ENCODE measurements around the gene IL17RD.

The IL17RD gene

GRCh38 chr3:57164657-57165573, at the start of gene IL17RD:
TSS of gene IL17RD (minus strand) at chr3:57165353. CDS start at chr3:57165286, 67 bp downstream.
- peak; percentile 82 for DNase-seq (ENCODE audit: low read depth, low spot score)

DNA sequence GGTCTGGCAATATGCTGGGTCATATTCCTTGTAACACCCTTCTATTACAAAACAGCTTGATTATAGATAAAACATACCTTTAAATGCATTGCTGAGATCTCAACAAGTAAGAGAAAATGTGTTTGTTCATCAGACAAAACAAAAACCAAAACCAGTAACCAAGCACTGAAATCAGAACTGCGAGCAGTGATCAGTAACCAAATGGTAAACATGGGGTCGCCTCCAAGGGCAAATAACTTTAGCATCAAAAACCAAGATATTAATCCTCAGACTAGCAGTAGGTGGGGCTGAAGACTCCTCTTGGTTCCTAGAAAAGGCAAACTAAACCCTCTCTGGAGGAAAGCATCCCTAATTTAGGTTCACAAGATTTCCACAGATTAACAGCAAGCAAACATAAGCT, 41.3 kb upstream of the IL17RD start:
- no peak for DNase-seq (ENCODE audit: low read depth, low spot score)

DNA sequence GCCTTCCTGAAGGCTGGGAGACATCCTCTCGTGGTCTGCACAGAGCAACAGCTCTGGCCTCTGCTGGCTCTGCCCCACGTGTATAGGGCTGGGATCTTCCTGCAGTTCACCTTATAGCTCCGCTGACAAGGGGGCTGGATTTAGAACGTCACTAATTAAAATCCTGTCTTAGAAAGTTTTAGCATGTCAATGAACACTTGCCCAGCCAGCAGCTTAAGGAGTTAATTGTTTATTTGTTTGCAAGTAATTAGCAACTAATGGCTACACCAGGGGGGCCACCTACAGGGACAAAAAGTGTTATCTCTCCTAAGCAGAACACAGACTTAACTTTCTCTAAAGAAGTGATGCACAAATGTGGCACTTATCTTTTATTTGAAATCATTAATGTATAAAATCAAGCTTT, 34.7 kb upstream of the IL17RD start, which contains the start of gene HESX1:
Gene HESX1 (minus strand): TSS at position 84 of the 403 bp plus-strand sequence. CDS start 60 bp downstream, at position 24.
- DNase-seq (ENCODE audit: low read depth, low spot score), result peak; percentile 84

- no peak for DNase-seq (ENCODE audit: low read depth, low spot score)
Observed at GRCh38 chr3:57194641-57195040, 29.5 kb upstream of the IL17RD start.

DNA sequence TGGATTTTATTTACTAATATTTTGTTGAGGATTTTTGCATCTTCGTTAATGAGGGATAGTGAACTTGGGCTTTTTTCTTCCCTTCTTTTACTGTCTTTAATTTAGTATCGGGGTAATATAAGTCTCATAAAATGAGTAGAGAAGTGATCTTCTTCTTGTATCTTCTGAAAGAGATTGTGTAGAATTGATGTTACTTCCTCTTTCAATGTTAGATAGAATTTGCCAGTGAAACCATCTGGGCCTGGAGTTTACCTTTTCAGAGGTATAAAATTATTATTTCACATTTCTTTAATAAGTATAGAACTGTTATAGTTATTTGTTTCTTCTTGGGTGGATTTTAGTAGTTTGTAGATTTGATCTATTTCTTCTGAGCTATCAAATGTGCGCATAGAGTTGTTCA, 26.9 kb upstream of the IL17RD start:
- no peak for DNase-seq (ENCODE audit: low read depth, low spot score)

DNA sequence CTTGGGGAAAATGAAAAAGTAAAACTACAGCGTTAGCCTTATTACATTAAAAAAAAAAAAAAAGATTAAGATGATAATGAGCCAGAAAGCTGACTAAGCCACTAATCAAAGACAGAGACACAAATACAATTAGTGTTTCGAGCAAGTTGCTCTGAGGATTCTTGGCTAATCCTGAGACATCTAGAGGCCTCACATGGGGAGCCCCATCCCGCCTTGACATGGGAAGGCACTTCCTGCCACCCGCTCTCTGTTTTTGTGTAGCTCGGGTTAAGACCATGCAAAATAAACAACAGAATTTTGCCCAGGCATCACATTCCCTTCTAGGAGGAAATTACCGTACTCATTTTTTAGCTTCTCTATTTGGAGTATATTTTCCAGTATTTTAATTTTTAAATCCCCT, 19.4 kb upstream of the IL17RD start:
- DNase-seq (ENCODE audit: low read depth, low spot score), result no peak

DNA sequence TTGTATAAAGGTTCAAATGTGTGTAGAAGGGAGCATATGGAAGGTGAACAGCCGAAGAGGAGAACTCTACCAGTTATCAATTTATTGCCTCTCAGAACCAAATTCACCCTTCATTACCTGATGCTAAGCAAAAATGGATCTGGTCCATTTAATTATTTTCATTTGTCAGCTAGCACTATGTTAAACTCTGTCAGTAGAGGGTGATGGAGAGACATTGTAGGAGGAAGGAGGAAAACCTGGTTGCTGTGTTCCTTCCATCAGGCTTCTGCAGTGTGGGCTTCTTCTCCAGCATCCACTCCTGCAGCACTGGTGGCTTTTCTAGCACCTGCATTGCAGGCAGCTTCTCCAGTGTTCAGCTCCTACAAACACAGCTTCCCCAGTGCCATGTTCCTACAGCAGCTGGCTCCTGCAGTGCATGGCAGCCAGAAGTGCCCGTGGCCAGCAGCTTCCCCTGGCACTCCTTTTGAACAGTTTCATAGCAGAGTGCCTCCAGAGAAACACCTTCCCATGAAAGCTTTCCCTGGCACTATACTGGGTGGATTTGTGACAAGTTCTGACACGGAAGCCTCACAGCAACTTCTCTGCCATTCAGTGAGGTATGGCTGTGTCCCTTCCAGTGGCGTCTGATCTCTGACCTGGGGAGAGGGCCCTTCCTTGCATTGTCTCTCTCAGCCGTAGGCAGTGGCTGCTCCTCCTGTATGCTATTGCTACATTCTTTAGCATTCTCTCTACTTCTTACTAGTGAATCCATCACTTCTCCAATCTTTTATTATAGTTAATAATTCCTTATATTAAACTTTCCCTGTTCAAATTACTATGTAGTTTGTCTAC, 14.6 kb upstream of the IL17RD start:
- DNase-seq (ENCODE audit: low read depth, low spot score), result no peak

DNA sequence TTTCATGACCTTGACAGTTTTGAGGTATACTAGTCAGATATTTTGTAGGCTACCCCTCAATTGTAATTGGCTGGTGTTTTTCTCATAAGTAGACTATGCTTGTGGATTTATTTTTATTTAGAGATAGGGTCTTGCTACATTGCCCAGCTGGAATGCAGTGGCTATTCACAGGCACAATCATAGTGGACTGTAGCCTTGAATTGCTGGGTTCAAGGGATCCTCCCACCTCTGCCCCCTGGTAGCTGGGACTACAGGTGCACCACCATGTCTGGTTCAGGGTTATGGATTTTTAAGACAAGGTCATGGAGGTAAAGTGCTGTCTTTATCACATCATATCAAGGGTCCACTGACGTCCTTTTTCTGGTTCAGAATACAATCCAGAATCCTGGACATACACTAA, 10.9 kb upstream of the IL17RD start:
- DNase-seq (ENCODE audit: low read depth, low spot score), result no peak

DNA sequence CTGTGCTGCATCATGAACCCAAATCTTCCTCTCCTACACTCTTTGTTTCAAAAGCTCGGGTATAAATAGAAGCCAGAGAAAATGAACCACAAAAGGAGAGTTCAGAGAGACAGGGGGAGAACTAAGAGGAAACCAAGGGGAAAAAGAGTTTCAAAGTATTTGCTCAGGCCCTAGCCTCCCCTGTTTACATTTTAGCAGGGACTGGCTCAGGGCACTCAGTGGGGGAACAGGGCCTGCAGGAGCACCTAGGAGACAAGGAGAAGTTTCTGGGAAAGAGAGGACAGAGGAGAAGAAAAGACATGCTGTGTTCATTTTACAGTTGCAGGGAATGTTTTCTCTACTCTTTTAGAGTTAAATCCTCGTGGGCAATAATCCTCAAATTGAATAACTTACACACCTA, 8.5 kb upstream of the IL17RD start:
- DNase-seq (ENCODE audit: low read depth, low spot score), result no peak

- DNase-seq (ENCODE audit: low read depth, low spot score), result no peak
Observed at GRCh38 chr3:57170946-57171345, 5.8 kb upstream of the IL17RD start.

DNA sequence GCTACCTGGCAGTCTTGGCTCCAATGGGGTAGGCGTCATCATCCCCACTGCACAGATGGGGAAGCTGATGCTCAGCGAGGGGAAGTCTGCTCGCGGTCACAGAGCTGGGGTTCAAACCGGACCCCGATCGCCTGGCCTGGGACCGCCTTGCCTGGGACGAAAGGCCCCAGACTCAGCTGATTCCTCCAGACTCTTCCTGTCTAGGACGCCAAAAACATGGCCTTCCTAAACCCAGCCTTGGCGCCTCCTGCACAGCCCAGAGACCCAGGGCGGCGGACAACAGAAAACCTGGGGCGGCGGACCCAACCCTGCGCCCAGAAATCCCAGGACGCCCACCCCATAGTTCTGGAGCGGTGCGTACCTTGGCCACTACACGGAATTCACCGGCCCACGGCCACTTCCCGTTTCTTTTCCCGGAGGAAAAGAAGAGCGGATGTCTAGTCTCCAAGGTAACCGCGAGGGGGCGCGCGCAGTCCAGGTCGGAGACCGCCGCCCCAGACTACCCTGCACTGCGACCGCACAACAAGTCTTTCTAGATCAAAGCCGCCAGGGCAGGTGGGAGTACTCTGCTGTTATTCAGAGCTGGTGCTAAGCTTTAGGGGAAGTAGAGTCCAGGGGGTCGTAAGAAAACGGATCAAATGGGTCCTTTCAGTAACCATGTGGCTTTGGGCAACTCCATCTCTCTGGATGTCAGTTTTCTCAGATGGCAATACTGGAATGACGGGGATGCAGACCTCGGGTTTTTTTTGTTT, 4.9 kb upstream of the IL17RD start:
- peak; percentile 80 for DNase-seq (ENCODE audit: low read depth, low spot score)

- no peak for DNase-seq (ENCODE audit: low read depth, low spot score)
Observed at GRCh38 chr3:57169108-57169507, 4.0 kb upstream of the IL17RD start.

- no peak for DNase-seq (ENCODE audit: low read depth, low spot score)
Observed at GRCh38 chr3:57168151-57168550, 3.0 kb upstream of the IL17RD start.

DNA sequence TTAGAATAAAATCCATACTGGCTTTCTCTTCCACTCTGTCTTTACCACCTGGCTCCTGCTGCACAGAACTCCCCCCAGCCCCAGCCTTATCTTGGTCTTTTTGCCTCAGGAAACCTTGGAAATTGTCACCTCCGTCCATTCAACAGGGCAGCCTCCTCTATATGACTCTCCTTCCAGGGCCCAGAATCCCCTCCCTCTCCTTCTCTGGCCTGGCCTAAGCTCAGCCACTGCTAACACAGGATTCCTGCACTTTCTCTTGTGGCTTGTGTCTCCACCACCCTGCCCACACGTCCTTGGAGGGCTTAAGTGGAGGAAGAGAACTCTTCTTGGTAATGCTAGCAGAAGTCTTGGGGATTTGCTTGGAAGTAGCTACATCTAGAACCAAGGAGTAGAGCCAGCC, 1.5 kb upstream of the IL17RD start:
- DNase-seq (ENCODE audit: low read depth, low spot score), result no peak

GRCh38 chr3:57165641-57166040, 488 bp upstream of the IL17RD start:
- DNase-seq (ENCODE audit: low read depth, low spot score), result no peak

- no peak for DNase-seq (ENCODE audit: low read depth, low spot score)
Observed at GRCh38 chr3:57164217-57164656, 916 bp downstream of the IL17RD start.

DNA sequence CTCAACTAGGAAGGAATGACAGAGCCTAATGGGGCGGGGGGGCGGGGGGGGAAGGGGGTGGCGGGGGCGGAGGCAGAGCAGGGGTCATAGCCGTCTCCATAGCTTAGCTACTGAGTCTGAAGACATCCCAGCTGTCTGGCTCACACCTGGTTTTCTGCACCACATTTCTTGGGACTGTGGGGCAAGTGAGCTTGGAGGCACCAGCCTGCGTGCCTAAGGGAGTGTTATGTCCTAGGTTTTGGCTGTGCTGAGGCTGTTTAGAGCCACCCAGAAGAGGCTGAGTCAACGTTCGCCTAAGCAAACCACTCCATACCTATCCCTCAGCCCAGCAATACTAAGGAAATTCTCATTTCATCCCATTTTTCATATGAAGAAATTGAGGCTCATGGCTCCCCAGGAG, 1.4 kb downstream of the IL17RD start:
- no peak for DNase-seq (ENCODE audit: low read depth, low spot score)

GRCh38 chr3:57161915-57162314, 3.2 kb downstream of the IL17RD start:
- DNase-seq (ENCODE audit: low read depth, low spot score), result peak; percentile 71

DNA sequence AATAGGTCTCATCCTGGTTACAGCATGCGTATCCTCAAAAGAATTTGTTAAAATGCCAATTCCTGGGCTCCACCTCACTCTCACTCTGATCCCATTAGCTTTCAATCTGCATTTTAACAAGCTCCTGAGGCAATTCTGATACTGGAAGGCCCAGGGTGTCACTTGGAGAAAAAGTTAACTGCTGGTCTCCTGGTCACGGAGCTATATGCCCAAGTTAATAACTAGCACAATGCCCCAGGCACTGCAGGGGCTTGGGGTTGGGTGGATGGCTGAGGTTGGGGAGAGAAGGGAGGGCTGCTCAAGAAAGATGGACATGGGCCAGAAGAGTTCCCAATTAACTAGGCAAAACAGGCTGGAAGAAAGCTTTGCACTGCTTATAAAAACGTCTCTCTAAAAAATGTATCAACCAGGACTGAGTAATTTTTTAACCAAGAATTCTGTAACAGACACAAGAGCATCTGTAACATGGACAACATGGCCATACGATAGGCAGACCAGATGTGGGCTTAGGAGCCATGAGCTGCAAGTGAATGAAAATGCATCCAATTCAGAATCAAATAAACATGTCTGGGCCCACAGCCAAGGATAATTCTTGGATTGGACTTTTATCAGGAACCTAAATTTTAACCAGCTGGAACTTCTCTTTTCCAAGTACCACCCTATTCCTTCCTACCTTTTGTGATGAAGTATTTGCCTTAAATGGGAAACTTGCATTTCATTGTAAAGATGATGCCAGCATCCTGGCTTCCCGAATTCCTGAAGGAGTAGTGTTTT, 4.2 kb downstream of the IL17RD start:
- DNase-seq (ENCODE audit: low read depth, low spot score), result peak; percentile 61

DNA sequence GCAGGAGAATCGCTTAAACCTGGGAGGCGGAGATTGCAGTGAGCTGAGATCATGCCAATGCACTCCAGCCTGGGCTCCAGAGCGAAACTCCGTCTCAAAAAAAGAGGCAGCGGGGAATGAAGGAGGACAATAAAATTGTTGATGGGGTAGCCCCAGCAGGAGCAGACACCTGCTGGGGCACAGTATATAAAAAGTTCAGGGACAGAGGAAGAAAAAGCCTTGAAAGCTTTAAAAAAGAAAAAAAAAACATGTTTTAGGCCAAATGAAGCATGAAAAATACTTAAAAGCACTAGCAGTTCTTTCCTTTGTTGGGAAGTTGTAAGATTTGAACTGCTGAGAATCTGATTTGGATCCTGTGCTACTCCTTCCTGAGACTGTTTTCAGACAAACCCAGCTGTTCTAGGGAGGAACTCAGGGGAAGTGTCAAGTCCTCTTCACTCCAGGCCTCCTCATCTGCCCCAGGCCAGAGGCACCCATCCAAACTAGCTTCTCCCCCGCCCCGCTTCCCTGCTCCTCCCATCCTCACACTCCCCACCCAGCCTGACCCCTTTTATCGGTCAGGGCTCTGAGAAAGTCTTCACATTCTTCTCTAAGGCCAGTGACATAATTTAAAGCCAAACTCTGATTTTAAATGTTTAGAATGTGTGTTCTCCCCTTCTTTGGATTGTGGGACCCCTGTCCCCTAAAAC, 4.9 kb downstream of the IL17RD start:
- peak; percentile 77 for DNase-seq (ENCODE audit: low read depth, low spot score)
